ENCODE results near the gene PABPC3.

- TF ChIP-seq TSHZ2 (CRISPR knock-in tag; IDR thresholded peaks at IDR 0.05) (no peak), CSRNP3 (CRISPR knock-in tag; IDR thresholded peaks at IDR 0.05) (no peak)
- TF ChIP-seq, protein P1, sequence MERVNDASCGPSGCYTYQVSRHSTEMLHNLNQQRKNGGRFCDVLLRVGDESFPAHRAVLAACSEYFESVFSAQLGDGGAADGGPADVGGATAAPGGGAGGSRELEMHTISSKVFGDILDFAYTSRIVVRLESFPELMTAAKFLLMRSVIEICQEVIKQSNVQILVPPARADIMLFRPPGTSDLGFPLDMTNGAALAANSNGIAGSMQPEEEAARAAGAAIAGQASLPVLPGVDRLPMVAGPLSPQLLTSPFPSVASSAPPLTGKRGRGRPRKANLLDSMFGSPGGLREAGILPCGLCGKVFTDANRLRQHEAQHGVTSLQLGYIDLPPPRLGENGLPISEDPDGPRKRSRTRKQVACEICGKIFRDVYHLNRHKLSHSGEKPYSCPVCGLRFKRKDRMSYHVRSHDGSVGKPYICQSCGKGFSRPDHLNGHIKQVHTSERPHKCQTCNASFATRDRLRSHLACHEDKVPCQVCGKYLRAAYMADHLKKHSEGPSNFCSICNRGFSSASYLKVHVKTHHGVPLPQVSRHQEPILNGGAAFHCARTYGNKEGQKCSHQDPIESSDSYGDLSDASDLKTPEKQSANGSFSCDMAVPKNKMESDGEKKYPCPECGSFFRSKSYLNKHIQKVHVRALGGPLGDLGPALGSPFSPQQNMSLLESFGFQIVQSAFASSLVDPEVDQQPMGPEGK (CRISPR knock-in tag; IDR thresholded peaks at IDR 0.05; ENCODE audit: borderline replicate concordance), result no peak
Observed at GRCh38 chr13:25147638-25148401, 51.9 kb downstream of the PABPC3 start.
